HG03432 (cell line): ENCODE results near the gene IMMP2L.
"Not testable (repeated sequence)": the region's sequence is repeated elsewhere in the genome, so short reads cannot be mapped to it uniquely, and the experiment has no call there.

ENCODE experiments used
- ATAC-seq: cut with Tn5 transposase; IDR thresholded peaks from one replicate; pipeline ENCODE4 v1.9.1; 2021; ENCODE audit warnings: mild to moderate bottlenecking, moderate library complexity; ENCODE audit not compliant: unreplicated experiment

Gene IMMP2L

DNA sequence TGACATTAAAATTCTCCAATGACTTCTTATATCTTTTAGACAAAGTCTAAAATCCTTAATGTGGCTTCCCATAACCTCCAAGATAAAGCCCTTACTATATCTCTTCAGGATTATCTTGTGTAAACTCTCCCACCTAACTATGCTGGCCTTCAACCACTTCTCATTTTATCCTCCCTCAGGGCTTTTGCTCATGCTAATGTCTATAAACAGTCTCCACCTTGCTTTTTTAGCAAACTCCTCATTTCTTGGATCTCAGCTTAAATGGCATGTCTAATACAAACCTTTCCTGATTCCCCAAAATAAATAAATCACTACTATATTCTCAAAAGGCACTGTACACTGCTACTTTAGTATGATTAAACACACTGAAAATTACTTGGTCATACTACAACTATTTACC is 290.2 kb downstream of the IMMP2L start:
- ATAC-seq, result no peak

DNA sequence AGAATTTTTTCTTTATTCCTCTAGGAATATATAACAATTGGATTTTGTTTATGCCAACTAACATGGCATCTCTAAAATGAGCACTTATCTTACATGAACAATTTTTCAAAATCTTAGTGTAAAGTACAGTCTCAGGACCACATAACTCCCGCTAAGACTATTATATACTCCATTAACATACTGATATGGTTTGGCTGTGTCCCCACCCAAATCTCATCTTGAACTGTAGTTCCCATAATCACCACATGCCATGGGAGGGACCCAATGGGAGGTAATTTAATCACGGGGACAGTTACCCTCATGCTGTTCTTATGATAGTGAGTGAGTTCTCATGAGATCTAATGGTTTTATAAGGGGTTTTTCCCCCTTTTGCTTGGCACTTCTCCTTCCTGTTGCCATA is 291.5 kb downstream of the IMMP2L start:
- ATAC-seq, result not testable (repeated sequence)

DNA sequence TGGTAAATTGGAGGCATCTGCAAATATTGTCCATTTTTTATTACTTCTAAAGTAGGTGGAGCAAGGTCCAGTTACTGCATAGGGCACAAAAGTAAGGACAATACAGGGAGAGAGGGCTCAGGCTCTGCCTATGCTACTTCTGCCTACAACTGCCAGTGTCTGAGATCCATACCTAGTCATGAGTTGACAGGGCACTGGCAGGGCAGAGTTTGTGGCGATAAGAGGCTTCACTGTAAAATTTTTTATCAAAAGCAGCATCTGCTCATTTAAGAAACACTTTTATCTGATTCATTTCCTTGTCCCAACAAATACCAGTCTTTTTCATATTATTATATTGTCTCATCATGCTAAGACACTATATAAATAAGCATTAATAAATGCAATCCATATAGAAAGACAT is 293.4 kb downstream of the IMMP2L start:
- ATAC-seq, result no peak

DNA sequence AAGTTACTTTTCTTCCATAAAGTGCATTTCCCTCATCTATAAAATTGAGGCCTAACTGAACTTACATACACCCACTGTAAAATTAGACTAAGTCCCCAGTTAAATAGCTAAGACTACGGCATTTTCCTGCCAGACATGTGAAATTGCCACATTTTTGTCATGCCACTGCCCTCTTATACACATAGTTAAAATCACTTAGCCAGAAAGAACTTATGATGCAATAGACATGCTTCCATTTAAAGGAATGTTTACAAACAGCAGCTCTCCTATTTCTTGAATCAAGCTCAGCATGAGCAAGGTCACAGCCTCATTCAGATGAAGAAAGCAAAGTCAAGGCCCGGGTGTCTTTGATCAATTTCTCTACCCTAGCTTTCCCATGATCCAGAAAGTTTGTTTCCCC is 295.7 kb downstream of the IMMP2L start:
- ATAC-seq, result no peak

DNA sequence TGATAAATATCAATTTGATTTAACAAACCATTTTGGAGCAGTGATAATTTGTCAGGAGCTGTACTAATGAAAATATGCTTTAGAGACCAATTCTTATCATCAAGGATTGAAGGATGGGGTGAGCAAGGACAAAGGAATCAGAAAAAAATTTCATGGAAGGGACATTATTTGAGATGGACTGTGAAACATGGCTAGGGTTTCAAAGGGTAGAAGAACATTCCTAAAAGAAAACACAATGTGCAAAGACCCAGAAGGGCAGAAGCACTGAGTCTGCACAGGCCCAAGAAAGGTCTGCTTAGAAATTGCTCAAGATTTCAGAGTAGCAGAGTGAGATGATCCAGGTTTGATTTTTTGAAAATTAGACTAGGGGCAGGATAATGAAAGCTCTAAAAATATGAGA is 296.9 kb downstream of the IMMP2L start:
- no peak for ATAC-seq

GRCh38 chr7:111264981-111265380 is 297.3 kb downstream of the IMMP2L start:
- no peak for ATAC-seq

DNA sequence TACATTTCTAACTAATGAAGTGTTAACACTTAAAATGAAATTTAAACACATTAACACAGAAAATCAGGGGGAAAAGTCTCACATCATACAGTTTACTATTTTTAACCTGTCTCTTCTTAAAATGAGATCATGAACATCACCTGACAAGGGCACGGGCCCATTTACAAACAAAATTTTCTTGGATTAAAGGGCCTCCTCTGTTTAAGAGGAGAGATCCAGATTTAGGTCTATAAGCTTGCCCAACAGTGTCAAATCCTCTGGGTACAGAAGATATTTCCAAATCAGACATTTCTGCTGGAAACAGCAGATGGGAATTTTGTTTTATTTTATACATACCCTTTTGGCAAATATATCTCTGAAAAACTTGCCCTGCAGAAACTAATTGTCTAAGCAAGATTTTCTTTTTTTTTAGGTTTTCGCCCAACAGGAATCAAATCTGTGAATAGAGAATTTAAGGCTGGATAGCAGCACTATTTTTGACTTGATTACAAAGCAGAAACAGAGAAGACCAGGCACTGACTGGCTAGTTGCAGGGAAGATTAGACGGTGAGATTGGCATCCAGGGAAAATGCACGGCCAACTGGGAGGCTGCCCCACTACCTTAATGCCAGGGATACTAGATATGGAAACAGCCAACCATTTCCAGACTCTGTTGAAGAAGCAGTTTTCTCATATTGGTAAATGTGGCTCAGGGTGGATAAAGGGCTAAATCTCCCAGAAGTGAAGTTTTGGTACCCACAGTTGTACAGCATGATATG is 298.0 kb downstream of the IMMP2L start:
- no peak for ATAC-seq

DNA sequence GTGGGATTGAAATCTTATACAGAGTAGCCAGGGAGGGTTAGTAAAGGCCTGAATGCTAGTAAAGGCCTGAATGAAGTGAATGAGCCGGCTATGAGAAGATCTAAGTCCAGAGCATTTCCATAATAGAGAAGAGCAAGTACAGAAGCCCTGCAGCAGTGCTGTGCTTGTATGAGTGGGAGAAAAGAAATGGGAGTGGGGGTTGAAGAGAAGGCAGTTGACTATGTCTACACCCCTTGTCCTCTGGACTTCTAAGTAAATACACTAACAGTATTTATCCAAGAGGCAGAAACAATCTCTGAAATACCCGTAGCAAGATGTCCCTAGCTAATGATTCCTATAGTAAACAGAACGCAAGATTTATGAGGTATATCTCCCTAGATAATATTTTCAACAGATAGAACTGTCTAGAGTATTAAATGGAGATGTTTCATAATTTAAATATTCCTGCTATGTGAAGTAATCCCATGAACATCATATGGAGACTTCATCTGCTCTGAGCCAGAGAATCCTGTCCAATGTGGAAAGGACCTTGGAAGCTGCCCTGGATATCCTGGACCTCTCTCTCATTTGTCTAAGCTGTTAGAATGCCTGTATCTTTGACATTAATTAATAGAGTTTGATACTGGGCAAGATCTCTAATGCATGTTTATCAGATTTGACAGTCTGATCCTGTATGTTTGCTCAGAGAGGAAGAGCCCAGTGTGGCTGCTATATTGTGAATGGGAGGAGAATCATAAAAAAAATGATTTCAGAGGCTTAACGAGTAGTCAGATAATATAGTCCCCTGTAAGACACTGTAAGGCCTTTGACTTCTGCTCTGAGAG is 299.8 kb downstream of the IMMP2L start:
- ATAC-seq, result no peak

DNA sequence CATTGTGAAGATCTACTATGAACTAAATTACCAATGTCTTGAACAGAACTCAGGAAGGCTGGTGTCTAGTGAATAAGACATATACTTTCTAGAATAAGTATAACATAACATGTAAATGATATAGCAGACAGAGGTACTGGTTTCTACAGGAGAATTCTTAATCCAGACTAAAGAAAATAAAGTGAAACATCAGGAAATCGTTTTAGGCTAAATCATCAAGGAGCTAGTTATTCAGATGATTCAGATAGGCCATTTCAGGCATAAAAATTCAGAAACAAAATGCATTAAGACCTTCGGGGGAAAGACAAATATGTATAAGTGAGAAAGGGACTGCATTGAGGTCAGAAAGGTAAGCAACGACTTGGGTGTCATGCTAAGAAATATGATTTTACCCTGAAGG is 300.8 kb downstream of the IMMP2L start:
- no peak for ATAC-seq

- ATAC-seq, result no peak
Measured at GRCh38 chr7:111259991-111260390, 302.3 kb downstream of the IMMP2L start.

DNA sequence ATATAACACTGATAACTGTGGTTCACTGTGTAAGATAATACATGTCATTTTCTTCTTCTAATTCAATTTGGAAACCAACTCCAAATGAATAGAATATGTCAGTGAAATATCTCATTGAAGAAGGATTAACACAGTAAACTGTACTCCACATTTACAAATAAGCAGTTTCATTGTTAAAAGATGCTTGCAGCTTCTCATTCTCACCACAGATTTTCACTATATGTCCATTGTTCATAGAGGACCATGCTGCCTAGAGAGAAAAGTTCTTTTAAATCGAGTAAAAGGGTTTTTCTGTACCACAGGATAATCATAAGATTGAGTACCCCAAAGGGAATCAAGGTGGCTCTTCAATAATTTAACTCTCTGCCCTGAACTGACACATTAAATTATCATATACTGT is 305.9 kb downstream of the IMMP2L start:
- no peak for ATAC-seq

GRCh38 chr7:111255576-111255975 is 306.7 kb downstream of the IMMP2L start:
- ATAC-seq, result no peak

DNA sequence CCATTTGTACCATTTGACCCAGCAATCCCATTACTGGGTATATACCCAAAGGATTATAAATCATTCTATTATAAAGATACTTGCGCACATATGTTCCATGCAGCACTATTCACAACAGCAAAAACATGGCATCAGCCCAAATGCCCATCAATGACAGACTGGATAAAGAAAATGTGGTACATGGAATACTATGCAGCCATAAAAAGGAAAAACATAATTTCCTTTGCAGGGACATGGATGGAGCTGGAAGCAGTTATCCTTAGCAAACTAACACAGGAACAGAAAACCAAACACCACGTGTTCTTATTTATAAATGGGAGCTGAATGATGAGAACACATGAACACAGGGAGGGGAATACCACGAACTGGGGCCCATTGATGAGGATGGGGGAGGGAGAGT is 310.9 kb downstream of the IMMP2L start:
- ATAC-seq, result not testable (repeated sequence)

GRCh38 chr7:111249807-111250206 is 312.5 kb downstream of the IMMP2L start:
- ATAC-seq, result not testable (repeated sequence)

DNA sequence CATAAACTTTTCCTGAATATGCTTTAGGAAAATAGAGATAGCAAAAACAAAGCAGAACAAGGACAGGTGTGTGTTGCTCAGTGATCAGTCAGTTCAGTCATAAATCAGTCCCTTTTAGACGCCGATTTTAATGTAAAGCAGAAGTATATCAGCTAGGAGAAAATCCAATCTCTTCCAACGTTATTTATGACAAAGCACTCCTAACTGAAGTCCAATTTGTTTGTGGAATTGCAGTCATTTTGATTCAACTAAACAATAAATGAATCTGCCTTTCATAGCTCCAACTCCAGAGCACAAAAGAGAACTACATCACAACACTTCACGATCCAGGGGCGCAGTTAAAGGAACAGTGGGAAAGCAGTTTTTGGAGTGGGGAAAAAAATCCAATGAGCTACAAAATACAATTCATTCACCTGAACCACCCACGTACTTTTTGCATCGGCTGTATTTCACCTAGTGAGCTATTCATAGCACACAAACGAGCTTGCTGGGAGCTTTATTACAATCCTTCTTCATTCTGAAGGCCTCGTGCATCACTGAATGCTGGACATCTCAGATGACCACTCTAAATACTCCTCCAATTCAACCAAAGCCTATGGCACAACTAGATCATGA is 320.0 kb downstream of the IMMP2L start:
- ATAC-seq, result no peak

GRCh38 chr7:111240371-111240770 is 321.9 kb downstream of the IMMP2L start:
- ATAC-seq, result peak; percentile 79

GRCh38 chr7:111239437-111239836 is 322.9 kb downstream of the IMMP2L start:
- no peak for ATAC-seq

- no peak for ATAC-seq
Measured at GRCh38 chr7:111238886-111239285, 323.4 kb downstream of the IMMP2L start.

GRCh38 chr7:111235709-111236108 is 326.6 kb downstream of the IMMP2L start:
- no peak for ATAC-seq

DNA sequence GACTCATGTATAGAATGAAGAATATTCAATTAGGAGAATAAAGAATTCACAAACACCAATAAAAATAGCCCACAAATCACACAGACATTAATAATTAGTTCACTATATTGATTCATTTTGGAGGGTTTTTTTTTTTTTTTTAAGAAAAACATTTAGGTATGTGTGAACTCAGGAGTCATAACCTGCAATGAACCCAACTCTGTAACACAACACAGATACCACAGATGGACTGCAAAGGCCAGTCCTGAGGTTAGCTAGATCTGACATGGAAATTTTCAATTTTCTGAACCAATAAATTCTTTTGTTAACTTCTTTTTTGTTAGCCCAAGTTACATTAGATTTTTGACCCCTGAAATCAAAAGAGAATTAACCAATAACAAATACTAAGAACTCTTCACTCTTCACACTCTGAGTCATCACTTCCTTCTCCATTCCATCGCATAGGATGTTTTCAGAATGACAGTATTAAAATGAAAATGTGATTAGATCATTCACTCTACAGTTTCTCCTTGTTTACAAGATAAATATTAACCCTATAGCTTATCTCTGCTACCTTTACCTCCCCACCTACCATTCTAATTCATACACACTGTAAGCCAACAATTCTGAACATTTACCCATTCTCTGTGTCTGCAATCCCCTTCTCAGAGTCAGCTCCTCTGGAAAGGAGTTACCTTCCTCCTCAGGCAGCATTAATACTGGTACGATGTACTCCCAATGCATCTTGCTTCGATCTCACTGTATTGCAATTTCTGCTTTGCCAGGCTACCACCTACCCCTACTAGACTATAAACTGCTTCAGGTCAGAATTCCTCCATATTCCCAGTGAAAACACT is 329.8 kb downstream of the IMMP2L start:
- peak; percentile 96 for ATAC-seq

DNA sequence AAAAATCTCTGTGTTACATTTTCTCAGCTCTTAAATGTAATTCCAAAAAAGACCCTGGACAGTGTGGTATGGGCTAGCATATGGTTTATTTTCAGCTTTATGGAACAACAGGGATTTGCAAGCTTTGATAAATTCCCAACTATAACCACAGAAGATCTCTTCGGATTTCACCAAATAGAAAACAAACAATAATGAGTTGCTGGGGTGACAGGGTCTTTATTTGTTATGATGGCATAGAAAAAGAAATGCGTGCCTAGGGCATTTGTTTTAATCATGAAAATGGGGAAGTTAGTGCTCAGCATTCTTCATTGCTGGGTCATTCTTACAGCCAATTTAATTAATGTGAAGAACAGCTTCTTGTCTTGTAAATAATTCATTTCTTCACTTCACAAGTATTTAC is 332.4 kb downstream of the IMMP2L start:
- ATAC-seq, result no peak
